ENCODE data around the gene IQCK.
A peak's percentile ranks its signal among the peaks of the same experiment; 100 is the strongest.

The IQCK gene

DNA sequence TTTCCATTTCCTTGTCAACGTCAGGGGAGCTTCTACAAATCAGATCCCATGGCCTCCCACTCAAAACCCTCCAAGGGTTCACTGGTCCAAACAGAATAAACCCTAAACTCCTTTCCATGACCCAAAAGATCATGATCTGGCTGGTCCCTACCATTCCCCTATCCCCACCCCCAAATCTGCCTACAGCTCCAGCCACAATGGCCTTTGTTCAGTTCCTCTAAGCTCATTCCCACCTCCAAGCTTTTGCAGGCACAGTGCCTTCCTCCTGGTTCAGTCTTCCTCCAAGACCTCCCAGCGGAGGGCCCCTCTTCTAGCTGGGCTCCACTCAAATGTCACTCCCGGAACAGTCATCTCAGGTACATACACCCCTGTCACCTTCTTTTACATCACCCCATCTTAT is 164.6 kb downstream of the IQCK start:
- no peak for DNase-seq (ENCODE audit: low read depth in 2 of 2, low spot score in 1 of 2)

DNA sequence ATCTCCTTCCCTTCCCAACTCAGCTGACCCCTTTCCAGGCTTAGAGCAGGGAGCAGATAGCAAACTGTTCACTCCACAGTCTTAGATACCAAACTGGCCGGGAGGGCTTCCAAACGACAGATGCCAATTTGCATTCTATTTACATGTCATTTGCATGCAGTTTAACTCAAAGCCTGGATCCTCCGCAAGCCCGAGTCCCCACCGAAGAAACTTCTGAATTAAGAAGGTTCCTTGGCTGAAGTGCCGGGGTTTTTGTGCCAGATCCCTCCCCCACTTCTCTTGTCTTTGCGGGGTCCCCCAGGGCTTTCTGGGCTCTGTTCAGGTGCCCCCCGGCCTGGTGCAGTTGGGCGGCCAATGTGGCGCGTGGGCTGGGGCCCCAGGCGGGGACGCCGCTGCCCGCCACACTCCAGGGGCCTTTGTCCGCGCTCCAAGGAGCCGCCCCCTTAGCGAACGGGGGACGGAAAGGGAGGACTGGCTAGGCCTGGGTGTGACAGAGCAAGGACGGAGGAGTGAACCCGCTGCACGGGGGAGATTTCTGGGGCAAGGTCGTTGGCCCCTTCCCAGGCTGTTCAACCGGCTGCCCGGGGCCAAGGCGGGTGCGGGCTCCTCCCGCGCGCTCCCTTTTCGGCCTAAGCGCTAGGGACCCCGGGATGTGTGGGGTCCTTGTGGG is 165.4 kb downstream of the IQCK start:
- no peak for DNase-seq (ENCODE audit: low read depth in 2 of 2, low spot score in 1 of 2)

DNA sequence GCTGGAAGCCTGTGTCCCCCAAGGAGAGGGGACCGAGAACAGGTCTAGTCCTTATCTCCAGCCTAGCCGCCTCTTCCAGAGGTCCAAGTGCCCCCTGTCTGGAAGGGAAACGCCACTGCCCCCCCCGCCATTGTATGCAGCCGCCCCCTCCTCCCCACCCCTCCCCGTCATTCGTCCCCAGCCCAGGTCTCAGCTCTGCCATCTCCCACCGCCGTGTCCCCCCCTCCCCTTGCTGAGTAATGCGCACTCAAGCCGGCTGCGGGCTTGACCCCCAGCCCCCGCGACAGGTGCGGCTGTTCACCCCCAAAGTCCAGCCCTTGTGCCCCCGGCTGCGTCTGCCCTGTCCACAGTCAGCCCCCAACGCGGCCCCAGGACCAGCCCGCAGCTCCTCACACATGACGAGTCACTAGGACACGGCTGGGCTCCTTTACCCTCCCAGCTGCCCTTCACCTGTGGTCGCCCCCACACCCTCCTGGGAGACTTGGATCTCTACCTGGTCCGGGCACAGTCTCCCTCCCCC is 166.0 kb downstream of the IQCK start:
- no peak for DNase-seq (ENCODE audit: low read depth in 2 of 2, low spot score in 1 of 2)

DNA sequence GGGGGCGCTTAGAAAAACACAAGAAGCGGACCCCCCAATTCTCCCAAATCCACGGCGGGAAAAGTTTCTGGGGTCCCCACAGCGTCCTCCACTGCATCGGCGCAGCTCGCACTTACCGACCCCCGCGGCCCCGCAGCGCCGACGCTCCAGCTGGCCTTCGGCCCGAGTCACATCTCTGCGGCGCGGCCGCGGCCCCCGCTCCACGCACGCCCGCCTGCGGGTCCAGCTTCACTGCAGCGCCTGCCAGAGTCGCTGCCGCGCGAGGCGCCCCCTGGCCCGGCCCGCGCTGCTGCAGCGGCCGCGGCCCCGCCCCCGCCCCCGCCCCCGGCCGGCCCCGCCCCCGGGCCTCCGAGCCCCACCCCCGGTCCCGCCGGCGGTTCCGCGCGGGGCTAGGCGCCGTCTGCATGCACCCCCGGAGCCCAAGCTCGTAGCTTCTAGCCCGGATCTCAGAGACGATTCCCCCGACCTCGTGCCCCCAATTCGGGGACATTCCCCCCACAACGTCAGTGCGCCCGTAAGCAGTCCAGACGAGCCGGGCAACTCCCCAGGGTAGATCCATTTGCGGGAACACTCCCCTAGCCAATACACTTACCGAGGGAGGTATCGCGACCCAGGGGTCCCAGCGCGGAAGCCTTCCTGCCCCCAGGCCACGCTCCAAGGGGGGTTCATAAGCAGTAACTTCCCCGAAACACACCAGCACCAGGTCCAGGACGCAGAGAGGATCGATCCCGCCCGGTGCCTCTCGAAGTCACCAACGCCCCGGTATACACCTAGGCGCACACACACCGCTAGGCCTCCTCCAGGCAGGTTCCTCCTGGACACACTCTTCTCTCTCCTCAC is 166.8 kb downstream of the IQCK start, which contains the start of gene GPRC5B:
Gene GPRC5B (minus strand): TSS at position 238 of the 840 bp plus-strand sequence. CDS start 12,003 bp downstream, outside the sequence.
- DNase-seq (ENCODE audit: low read depth in 2 of 2, low spot score in 1 of 2) = peak in 1 of 2 donors; percentile 6

DNA sequence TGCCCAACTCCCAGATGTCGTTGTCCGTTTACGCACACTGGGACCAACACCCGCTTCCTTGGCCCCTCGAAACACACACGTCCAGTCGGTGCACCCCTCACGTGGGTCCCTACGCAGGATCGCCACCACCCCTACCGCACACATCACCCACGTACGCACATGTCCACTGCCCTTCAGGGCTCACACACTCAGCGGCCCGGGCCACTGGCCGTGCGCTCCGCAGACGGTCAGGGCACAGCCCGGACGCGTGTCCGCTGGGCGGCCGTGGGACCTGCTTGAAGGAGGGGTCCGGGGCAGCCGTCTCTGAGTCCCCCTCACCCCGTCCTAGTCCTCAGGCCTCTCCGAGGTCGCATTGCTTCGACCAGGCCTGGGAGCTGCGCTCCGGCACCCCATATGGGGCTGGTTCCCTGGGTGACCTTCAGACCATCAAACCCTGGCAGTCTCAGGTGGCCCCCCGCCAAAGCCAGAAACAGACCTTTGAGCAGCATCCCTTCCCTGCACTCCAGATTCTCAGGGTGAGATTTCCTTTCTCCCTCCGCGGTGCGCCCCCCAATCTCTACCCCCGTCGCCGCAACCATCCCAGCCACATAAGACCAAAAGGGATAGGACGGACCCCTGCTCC is 167.5 kb downstream of the IQCK start:
- DNase-seq (ENCODE audit: low read depth in 2 of 2, low spot score in 1 of 2) = no peak

DNA sequence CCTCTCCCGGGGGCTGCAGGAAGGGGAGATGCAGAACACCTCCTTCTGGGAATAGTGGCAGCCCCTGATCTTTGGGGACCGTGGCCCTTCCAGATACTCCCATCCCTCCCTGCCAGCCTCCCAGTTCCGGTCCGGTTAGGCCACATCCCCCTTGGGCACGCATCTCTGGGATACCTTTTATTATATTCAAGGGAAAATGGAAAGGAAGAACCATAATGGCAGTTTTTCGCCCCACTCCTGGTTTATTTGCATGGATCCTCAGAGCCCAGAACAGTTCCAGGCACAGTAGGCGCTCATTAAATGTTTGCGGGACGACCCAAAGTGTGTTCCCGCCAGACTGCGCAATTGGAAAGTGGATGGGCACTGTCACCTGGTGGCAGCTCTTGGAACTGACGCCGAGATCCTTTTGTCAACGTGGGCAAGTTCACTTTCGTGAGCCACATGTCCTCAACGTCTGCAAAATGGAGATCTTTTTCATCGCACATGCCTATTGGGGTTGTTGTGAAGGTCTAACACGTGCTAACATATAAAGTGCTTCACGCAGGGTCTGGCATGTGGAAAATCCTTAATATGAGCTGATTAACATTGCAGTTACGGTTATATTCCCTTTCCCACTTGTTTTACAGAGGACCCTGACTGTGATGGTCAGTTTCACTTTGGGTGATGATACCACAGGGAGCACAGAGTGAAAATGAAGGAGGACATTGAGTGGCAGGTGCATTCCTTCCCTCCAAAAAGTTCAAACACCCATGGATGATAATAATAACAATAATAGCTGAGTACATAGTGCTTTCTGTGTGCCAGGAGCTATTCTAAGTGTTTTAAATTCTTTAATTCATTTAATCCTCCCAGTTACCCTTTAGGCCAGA is 168.2 kb downstream of the IQCK start:
- peak; percentile 47 to 70 for DNase-seq (ENCODE audit: low read depth in 2 of 2, low spot score in 1 of 2)

DNA sequence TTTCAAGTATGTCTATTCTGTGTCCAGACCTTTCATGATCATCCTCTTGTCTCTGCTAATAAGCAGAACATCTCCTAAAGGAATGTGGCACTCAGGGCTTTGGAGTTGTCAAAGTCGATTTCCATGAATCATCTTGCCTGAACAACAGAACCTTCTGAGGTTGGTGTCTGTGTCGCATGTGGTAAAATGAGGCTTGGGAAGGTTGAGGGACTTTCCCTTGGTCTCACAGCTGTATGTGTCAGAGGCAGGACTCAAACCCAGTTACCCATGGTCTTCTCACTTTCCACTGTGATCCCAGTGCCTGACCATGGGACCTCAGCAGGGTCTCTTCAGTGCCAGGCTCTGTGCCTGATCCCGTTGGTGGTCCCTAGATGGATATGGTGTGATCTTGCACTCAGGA is 170.8 kb downstream of the IQCK start:
- no peak for DNase-seq (ENCODE audit: low read depth in 2 of 2, low spot score in 1 of 2)

DNA sequence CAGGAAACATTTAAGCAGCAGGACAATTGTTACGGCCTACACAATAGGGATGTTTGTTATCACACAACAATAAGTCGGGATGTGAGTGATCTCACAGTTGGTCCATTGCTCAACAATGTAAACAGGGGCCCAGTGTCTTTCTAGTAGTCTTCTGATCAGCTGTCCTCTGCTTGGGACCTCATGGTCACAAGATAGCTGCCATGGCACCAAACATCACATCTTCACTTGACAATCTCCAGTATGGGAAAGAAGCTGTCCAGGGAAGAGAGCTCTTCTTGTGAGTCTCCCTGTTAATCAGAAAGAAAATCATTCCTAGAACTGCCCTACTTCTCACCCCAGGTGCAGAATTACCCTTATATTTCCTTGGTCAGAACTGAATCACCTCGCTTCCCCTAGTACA is 172.8 kb downstream of the IQCK start:
- no peak for DNase-seq (ENCODE audit: low read depth in 2 of 2, low spot score in 1 of 2)

DNA sequence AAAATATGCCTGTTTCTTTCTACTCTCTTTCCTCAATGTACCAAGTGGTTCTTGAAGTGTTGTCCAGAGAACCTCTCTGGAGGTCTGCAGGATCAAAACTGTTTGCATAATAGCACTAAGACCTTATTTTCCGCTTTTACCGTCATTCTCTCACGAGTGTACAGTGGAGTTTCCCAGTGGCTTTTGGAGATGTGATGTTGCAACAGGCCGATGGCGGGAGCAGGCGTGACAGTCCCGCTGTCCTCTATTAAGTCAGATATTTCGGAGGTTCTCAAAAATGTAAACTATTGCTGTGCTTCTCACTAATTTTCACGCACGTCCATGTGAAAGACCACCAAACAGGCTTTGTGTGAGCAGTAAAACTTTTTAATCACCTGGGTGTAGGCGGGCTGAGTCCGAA is 174.8 kb downstream of the IQCK start:
- DNase-seq (ENCODE audit: low read depth in 2 of 2, low spot score in 1 of 2) = no peak

DNA sequence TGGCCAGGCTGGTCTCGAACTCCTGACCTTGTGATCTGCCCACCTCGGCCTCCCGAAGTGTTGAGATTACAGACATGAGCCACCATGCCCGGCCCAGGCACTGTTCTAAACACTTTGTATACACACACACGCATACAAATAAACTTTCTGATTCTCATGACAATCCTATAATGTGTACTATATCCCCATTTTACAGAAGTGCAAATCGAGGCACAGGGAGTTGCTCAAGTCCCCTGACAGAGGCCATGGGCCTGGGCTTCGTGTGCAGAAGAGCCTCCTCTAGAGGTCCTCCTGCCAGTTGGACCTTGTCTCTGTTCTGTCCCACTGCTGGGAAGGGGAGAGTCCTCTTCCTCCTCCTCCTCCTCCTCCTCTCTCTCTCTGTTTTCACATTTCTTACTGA is 176.5 kb downstream of the IQCK start:
- DNase-seq (ENCODE audit: low read depth in 2 of 2, low spot score in 1 of 2) = no peak

DNA sequence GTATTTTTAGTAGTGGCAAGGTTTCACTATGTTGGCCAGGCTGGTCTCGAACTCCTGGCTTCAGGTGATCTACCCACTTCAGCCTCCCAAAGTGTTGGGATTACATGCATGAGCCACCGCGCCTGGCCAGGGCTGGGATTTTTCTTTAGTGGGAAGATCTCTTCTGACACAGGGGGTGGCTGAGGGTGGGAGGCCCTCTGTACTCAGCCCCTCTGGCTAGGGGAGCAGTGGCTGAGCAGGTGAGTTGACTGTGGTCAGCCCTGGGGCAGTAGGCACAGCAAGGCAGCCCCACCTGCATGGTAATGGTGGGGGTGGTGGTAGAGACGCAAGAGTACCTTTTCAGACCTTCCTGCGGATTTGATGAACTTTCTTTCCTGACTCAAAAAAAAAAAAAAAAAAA is 178.9 kb downstream of the IQCK start:
- no peak for DNase-seq (ENCODE audit: low read depth in 2 of 2, low spot score in 1 of 2)

DNA sequence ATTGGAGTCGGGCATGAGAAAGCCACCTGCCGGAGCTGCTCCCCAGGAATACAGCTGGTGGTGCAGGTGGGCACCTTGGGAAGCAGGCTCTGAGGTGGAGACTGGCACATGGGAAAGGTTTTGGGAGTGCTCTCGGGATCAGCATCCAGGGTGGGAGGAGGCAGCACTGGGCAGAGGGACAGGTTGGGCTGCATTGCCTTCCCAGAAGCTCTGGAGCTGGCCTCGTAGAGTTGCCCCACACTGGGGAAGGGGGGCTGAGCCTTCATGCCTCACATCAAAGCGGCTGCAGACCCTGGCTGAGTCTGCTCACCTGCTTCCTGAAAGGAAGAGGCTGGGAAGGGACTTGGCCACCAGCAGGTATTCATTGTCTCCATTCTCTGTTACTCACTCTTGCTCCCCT is 180.1 kb downstream of the IQCK start:
- no peak for DNase-seq (ENCODE audit: low read depth in 2 of 2, low spot score in 1 of 2)

DNA sequence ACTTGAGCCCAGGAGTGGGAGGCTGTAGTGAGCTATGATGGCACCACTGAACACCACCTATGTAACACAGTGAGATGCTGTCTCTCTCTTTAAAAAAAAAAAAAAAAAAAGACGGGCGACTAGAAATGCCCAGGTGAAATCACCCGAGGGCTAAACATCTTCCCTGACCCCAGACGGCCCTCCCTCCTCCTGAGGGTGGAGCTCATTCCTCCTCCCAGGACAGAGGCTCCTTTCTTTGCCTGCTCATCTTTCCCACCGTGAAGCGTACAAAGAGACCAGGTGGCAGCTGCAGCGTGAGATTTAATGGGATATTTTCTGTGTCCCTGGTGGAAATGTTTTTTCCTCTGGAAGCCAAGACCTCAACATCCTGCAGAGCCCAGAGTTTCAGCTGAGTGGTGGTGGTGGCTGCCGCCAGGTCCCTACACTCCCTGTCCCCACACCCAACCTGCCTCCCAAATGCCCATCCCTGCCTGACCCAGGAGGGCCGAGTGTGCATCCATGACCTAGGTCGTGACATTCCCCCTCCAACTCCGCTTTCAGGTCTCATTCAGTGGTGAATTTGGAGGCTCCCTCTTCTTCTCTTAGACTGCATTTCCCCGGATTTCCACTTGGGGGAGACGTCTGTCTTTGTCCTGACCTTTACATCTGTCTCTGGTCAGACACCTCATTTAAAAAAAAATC is 181.0 kb downstream of the IQCK start:
- no peak for DNase-seq (ENCODE audit: low read depth in 2 of 2, low spot score in 1 of 2)

DNA sequence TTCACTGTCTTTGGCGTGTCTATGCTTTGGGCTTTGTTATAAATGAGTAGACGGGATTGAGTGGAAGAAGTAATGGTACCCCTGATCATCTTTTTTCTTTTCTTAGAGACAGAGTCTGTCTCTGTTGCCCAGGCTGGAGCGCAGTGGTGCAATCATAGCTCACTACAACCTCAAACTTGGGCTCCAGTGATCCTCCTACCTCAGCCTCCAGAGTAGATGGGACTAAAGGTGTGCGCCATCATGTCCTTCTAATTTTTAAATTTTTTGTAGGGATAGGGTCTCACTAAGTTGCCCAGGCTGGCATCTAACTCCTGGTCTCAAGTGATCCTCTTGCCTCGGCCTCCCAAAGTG is 181.5 kb downstream of the IQCK start:
- DNase-seq (ENCODE audit: low read depth in 2 of 2, low spot score in 1 of 2) = no peak

DNA sequence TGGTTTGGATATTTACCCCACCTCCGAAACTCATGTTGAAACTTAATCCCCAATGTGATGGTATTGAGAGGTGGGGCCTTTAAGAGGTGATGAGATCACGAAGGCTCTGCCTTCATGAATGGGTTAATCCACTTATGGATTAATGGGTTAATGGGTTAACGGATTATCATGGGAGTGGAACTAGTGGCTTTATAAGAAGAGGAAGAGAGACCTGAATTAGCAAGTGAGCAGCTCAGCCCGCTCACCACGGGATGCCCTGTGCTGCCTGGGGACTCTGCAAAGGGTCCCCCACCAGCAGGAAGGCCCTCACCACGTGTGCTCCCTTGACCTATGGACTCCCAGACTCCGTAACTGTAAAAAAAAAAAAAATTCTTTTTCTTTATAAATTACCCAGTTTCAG is 183.1 kb downstream of the IQCK start:
- DNase-seq (ENCODE audit: low read depth in 2 of 2, low spot score in 1 of 2) = no peak

DNA sequence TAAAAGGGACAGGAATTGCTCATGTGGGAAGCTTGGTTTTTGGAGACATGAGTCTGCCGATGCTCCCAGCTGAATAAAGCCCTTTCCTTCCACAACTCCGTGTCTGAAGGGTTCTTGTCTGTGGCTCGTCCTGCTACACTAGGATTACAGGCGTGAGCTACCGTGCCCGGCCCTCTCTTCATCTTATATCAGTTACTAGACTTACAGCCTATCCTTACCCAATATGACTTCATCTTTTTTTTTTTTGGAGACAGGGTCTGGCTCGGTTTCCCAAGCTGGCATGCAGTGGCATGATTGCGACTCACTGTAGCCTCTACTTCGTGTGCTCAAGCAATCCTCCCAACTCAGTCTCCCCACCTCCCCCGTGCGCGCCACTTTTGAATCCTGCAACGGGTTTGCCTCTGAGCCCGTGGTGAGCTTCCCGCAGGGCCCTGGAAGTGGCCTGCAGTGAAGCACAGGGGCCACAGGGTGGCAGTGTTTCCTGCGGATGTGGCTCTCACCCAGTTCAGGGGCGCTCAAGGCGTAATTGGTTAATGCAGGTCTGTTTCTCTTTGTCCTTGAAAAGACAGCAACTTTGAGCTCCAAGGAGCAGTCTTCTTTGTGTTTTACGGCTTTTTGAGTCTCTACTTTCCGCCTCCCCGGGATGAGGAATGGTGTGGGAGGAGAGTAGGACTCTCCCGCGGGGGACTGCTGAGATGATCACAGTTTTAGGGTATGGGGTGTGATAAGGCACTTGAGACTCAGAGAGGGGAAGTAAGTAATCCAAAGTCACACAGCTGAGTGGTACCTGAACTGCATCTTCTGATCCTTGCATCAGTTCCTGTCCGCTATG is 189.3 kb downstream of the IQCK start:
- peak in 1 of 2 donors; percentile 36 for DNase-seq (ENCODE audit: low read depth in 2 of 2, low spot score in 1 of 2)

Data from stimulated activated CD8-positive, alpha-beta memory T cell treated with anti-CD3 and anti-CD28 coated beads, Interleukin-4, amount 100 ng/mL, for 4 hours (primary cell).